Motor neuron (in vitro differentiated cells): ENCODE results near the gene MRPS11. TPM values are rescaled to one million over a fixed set of nuclear protein-coding genes. Genes with fewer than 3 reads are reported as not detected.

Source experiments
- ATAC-seq, 8 experiments: fragments of 200-7000 bp; cut with Tn5 transposase; replicated peaks in 6 of 8; 2 replicates each; pipeline ENCODE4 v1.8.0; 2021; ENCODE audit warnings: mild to moderate bottlenecking in 8 of 8, moderate library complexity in 8 of 8
- H3K27ac ChIP-seq, 2 donors: fragments of 250-450 bp; sonication (Bioruptor Pico); 2 replicates each; pipeline ENCODE4 v1.9.0; 2021; ENCODE audit warnings: antibody characterized with exemption in 2 of 2, mild to moderate bottlenecking in 2 of 2, moderate library complexity in 1 of 2
- H3K4me1 ChIP-seq, 2 donors: fragments of 250-450 bp; sonication (Bioruptor Pico); replicated peaks in 1 of 2; 2 replicates each; pipeline ENCODE4 v1.6.1; 2021; ENCODE audit warnings: antibody characterized with exemption in 2 of 2, mild to moderate bottlenecking in 2 of 2, moderate library complexity in 1 of 2
- H3K4me3 ChIP-seq, 5 donors: fragments of 250-450 bp; sonication (Bioruptor Pico); 2 replicates each; pipeline ENCODE4 v1.9.0; 2021; ENCODE audit warnings: antibody characterized with exemption in 5 of 5, mild to moderate bottlenecking in 5 of 5, moderate library complexity in 4 of 5
- WGBS, 10 experiments: fragments of 450-650 bp; shearing (Covaris generic); methylation state at CpG; one replicate each; pipeline ENCODE4 v1.0.0; 2022; 5-methylcytosine and 5-hydroxymethylcytosine counted together
- in situ Hi-C, 9 experiments: fragments of 400-800 bp; cut with MboI; loops; one replicate each; pipeline ENCODE4 v1.15.0; 2021; ENCODE audit warnings: low sequenced_read_pairs in 9 of 9, low pct_unique_long_range_greater_than_20kb in 2 of 9; ENCODE audit not compliant: unreplicated experiment in 9 of 9
- total RNA-seq, 8 experiments: library from RNA; unstranded; fragments of 300-600 nt; gene quantifications; 2 replicates each; pipeline versions ENCODE4 v1.2.3 to v1.2.4, GENCODE V29; 2022

The MRPS11 gene
- total RNA-seq, 8 experiments from 2014 or later, result 27.2 to 69.7 (median 44.3) TPM

DNA sequence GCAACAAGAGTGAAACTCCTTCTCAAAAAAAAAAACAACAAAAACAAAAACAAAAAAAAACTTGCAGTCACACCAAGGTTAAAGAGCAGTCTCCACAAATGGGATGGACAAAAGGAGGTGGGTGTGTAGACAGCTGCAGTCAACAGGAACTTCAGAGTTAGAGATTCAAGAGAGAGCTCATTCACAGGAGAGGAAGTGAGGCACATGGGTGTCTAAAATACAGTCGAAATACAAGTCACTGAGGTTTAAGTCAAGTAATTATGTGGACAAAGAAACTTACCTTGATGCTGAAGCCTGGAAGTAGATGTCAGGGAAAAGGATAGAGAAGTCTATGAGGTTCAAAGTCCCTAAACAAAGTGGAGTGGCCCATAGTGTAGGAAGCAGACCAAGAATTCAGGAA lies 14.8 kb downstream of the MRPS11 start:
- Histone ChIP-seq H3K4me1 (peaks cover 11 to 23% of the 10 kb centered on the region in 2 donors), H3K27ac (no peak overlapping the region), H3K4me3 (no peak overlapping the region)
- in situ Hi-C loops, result loop anchor here in 5 of 9 experiments (10.0 to 25.0 kb wide), 3 partner anchors 130 to 530 kb away; partner anchors contain the start of gene AEN (in 3 of the 5)
- WGBS, 10 experiments, result 40 to 86% (median 63%) methylated on average over 1 of the region's 1 CpG; no CpG with 5 or more reads in 3 of the 10 experiments
- ATAC-seq, result no peak

DNA sequence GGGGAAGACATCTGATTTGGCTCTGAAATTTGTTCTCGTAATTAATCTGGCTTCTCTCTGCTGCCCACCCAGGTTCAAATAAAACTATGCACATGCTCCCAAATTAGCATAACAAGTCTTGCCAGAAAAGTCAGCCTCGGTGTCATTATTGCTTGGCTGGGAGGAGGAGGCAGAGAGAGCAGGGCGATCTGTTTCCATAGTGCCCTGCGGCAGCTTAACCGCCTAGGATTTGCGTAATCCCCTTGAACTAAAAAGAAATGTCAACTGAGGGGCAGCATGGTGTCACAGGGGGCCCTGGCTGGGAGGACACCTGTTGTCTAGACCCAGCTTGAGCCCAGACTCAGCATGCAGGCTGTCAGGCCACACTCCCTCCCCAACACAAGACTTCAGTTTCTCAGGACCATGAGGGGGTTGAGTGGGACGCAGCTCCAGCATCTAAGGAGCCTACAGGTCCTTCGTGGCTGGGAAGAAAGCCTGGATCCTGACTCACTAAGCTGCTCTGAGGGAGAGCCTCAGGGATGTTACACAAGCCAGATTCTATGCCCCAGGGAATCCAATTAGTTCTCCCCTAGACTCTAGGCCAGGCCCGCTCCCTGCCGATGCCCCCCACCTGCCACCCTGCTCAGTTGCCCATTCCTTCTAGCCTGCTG lies 17.3 kb downstream of the MRPS11 start:
- H3K27ac ChIP-seq, result peak overlapping the region in 1 of 2 donors; percentile 73
- peaks cover 16 to 36% of the 10 kb centered on the region in 2 donors for H3K4me1 ChIP-seq
- WGBS, 10 experiments, result 0 to 88% (median 17%) methylated on average over 2 to 6 of the region's 10 CpGs; no CpG with 5 or more reads in 3 of the 10 experiments
- ATAC-seq, result peak; percentile 51 to 95 (median 88)
- in situ Hi-C loops, result loop anchor here in 5 of 9 experiments (10.0 to 25.0 kb wide), 3 partner anchors 127 to 527 kb away; partner anchors contain the start of gene AEN (in 3 of the 5)
- no peak overlapping the region for H3K4me3 ChIP-seq

- peaks cover 16 to 34% of the 10 kb centered on the region in 2 donors for H3K4me1 ChIP-seq
- no peak overlapping the region for H3K4me3 ChIP-seq
- in situ Hi-C loops, result loop anchor here in 5 of 9 experiments (10.0 to 25.0 kb wide), 3 partner anchors 125 to 525 kb away; partner anchors contain the start of gene AEN (in 3 of the 5)
- H3K27ac ChIP-seq, result no peak overlapping the region
- WGBS, 10 experiments, result 63 to 92% (median 81%) methylated on average over 2 of the region's 2 CpGs; no CpG with 5 or more reads in 6 of the 10 experiments
- peak in 2 of 8 experiments; percentile 26 to 67 for ATAC-seq
Measured at GRCh38 chr15:88487178-88487795, 19.8 kb downstream of the MRPS11 start.

DNA sequence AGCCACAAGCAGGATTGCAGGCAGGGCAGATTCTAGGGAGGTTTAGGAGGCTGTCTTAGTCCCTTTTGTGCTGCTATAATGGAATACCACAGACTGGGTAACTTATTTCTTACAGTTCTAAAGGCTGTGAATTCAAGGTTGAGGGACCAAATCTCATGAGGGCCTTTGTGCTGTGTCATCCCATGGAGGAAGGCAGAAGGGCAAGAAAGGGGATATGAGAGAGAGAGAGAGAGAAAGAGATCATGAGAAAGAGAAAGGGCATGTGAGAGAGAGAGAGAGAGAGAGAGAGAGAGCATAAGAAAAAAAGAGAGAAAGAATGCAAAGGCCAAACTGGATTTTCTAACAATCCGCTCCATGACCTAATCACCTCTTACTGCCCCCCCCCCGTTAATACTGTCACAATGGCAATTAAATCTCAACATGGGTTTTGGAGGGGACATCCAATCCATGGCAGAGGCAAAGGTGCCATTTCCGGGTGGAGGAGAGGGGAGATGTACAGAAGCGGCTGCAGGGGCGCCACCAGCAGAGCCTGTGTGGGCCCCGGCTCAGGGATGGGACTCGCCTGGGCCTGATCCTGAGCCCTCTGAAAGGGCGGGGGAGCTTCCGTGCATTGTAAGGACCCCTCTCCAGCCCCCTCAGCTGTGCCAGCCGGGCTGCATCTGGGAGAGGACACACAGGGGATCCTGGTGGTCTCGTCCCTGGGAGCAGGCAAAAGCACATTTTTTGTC lies 20.5 kb downstream of the MRPS11 start:
- no peak for ATAC-seq
- Histone ChIP-seq H3K4me3 (no peak overlapping the region), H3K4me1 (peaks cover 16 to 30% of the 10 kb centered on the region in 2 donors), H3K27ac (no peak overlapping the region)
- WGBS, 10 experiments, result 43 to 78% (median 50%) methylated on average over 1 to 3 of the region's 11 CpGs; no CpG with 5 or more reads in 5 of the 10 experiments
- in situ Hi-C loops, result loop anchor here in 5 of 9 experiments (10.0 to 25.0 kb wide), 3 partner anchors 124 to 524 kb away; partner anchors contain the start of gene AEN (in 3 of the 5)

- in situ Hi-C loops, result loop anchor here in 5 of 9 experiments (10.0 to 25.0 kb wide), 3 partner anchors 123 to 523 kb away; partner anchors contain the start of gene AEN (in 3 of the 5)
- Histone ChIP-seq H3K27ac (no peak overlapping the region), H3K4me1 (peaks cover 16 to 27% of the 10 kb centered on the region in 2 donors), H3K4me3 (no peak overlapping the region)
- no peak for ATAC-seq
- 40 to 100% (median 90%) methylated on average over 1 to 2 of the region's 4 CpGs; no CpG with 5 or more reads in 5 of the 10 experiments for WGBS, 10 experiments
Measured at GRCh38 chr15:88489321-88489720, 21.8 kb downstream of the MRPS11 start.

DNA sequence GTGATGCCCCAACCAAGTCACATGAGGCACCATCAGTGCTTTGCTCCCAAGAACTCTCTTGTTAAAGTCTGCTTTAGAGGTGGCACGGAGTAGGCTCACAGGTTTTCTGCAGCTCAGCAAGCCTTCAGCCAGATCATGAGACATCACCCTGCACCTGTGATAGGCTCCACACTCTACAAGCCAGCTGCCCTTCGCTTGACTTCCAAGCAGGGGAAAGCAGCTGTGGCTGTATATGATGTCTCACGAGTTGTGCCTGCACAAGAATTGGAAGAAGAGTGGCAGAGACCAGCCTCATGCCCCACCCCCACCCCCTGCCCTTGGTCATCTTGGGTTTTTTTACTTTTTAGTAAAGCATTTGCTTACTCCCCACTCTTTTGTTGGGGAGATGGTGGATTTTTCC lies 22.5 kb downstream of the MRPS11 start:
- in situ Hi-C loops, result loop anchor here in 5 of 9 experiments (10.0 to 25.0 kb wide), 3 partner anchors 122 to 522 kb away; partner anchors contain the start of gene AEN (in 3 of the 5)
- peaks cover 10 to 20% of the 10 kb centered on the region in 2 donors for H3K4me1 ChIP-seq
- H3K27ac ChIP-seq, result no peak overlapping the region
- no peak overlapping the region for H3K4me3 ChIP-seq
- no peak for ATAC-seq
- WGBS, 10 experiments, result 71 to 100% (median 86%) methylated on average over 1 to 2 of the region's 3 CpGs; no CpG with 5 or more reads in 5 of the 10 experiments

- Histone ChIP-seq H3K4me1 (peaks cover 6 to 12% of the 10 kb centered on the region in 2 donors), H3K4me3 (no peak overlapping the region), H3K27ac (no peak overlapping the region)
- in situ Hi-C loops, result loop anchor here in 5 of 9 experiments (10.0 to 25.0 kb wide), 3 partner anchors 121 to 521 kb away; partner anchors contain the start of gene AEN (in 3 of the 5)
- ATAC-seq, result peak in 1 of 8 experiments; percentile 16
- 57 to 100% (median 76%) methylated on average over 1 to 6 of the region's 10 CpGs; no CpG with 5 or more reads in 3 of the 10 experiments for WGBS, 10 experiments
Measured at GRCh38 chr15:88491158-88491557, 23.6 kb downstream of the MRPS11 start.

DNA sequence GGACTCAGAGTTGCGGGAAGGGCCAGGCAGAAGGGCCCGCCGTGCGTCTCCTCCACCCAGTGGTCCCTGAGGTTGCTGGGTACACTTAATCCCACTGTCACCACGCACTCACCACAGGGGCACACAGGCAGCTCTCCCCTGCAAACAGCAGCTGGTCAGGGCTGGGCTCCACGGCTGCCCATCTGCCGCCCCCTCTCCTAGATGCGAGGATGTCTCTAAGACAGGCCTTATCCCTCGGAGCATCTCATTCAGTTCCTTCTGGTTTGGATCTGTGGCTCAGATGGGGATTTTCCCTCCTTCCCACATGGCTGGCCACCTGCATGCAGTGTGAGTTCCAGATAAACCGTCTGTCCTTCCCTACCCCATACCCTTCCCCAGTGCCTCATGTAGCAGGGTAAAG lies 26.3 kb downstream of the MRPS11 start:
- in situ Hi-C loops, result loop anchor here in 5 of 9 experiments (10.0 to 25.0 kb wide), 3 partner anchors 118 to 518 kb away; partner anchors contain the start of gene AEN (in 3 of the 5)
- WGBS, 10 experiments, result 0 to 100% methylated on average over 1 of the region's 10 CpGs; no CpG with 5 or more reads in 8 of the 10 experiments
- H3K27ac ChIP-seq, result no peak overlapping the region
- ATAC-seq, result peak in 1 of 8 experiments; percentile 57
- no peak overlapping the region for H3K4me3 ChIP-seq
- H3K4me1 ChIP-seq, result peaks cover 21% of the 10 kb centered on the region in 2 donors

DNA sequence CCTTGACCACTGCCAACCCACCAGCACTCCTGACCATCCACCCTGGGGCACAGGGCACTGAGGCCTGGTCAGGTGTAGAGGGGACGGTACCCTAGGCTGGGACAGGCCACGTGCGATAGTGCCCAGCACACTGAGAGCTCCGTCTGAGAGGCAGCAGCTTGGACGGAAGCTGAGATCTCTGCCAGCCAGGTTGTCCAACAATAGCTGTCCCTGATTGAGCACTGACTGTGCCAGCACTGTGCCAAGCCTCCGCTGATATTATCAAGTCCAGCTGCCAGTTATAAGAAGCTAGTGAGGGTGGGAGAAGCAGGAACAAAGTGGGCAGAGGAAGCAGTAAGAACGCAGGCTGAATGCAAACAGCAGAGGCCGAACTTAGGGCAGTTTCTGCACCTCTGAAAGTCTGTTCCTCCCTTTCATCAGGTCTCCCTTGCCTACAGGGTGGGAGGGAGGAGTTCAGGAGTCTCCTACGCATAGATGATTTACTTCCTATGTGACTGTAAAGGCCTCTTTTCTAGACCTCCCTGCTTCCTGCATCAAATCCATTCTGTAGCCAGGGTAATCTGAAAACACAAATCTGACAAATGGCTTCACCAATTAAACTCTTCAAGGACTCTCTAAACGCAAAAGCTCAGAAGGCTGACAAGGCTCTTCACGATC lies 29.7 kb downstream of the MRPS11 start:
- no peak overlapping the region for H3K4me3 ChIP-seq
- peak overlapping the region; percentile 22 to 67 for H3K27ac ChIP-seq
- peak in 3 of 8 experiments; percentile 13 to 66 (median 47) for ATAC-seq
- whole genome bisulfite sequencing, 10 experiments, result 0 to 93% (median 75%) methylated on average over 1 to 10 of the region's 11 CpGs; no CpG with 5 or more reads in 3 of the 10 experiments
- in situ Hi-C loops, result loop anchor here in 5 of 9 experiments (10.0 to 25.0 kb wide), 3 partner anchors 115 to 515 kb away; partner anchors contain the start of gene AEN (in 3 of the 5)
- H3K4me1 ChIP-seq, result peaks cover 28 to 31% of the 10 kb centered on the region in 2 donors

DNA sequence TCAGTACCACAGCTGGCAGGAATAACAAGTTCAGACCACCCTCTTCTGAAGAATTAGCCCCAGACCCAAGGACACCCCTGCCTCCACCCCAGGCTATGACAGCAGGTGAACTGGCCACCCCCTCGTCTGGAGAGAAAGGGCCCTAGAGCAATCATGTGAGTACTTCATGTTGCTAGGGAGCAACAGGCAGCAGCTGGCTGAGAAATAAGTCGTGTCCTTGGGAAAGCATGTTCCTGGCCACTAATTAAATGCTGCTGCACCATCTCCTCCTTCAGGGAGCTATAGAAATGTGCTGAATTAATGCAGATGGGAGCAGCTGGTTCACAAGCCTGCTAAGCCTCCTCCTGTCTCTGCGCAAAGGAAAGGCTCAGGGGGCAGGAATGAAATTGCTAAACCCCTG lies 31.5 kb downstream of the MRPS11 start:
- in situ Hi-C loops, result loop anchor here in 5 of 9 experiments (10.0 to 25.0 kb wide), 3 partner anchors 113 to 513 kb away; partner anchors contain the start of gene AEN (in 3 of the 5)
- 0 to 100% (median 23%) methylated on average over 1 to 3 of the region's 3 CpGs; no CpG with 5 or more reads in 2 of the 10 experiments for WGBS, 10 experiments
- Histone ChIP-seq H3K27ac (peak overlapping the region; percentile 21 to 81), H3K4me3 (no peak overlapping the region), H3K4me1 (peaks cover 28 to 31% of the 10 kb centered on the region in 2 donors)
- ATAC-seq, result peak in 6 of 8 experiments; percentile 29 to 96 (median 95)

- 38 to 71% methylated on average over 1 of the region's 1 CpG; no CpG with 5 or more reads in 8 of the 10 experiments for WGBS, 10 experiments
- no peak overlapping the region for H3K4me3 ChIP-seq
- ATAC-seq, result no peak
- no peak overlapping the region for H3K27ac ChIP-seq
- peaks cover 4 to 5% of the 10 kb centered on the region in 2 donors for H3K4me1 ChIP-seq
- in situ Hi-C loops, result no loop called here
Measured at GRCh38 chr15:88504445-88504844, 36.9 kb downstream of the MRPS11 start.
